Natural killer cell (primary cell): ENCODE measurements around the gene DSC2. TPM values are rescaled to one million over a fixed set of nuclear protein-coding genes. Genes with fewer than 3 reads are reported as not detected.

Source experiments
- ATAC-seq, 3 donors: fragments of 150-1000 bp in 2 of 3; fragments of 200-7000 bp in 1 of 3; cut with Tn5 transposase; 1 replicate in 1 of 3; 2 replicates in 2 of 3; pipeline ENCODE4 v1.10.0; 2021; ENCODE audit warnings: mild to moderate bottlenecking in 2 of 3, moderate library complexity in 2 of 3
- DNase-seq, 2 donors: peaks; one replicate each; pipeline versions ENCODE4 v3.0.0 to v3.0.0-alpha.2; 2013 to 2021; ENCODE audit warnings: mixed read lengths in 1 of 2
- H3K27ac ChIP-seq: one replicate; pipeline ENCODE4 v1.5.1; 2013; ENCODE audit warnings: mild to moderate bottlenecking, low read length
- H3K27me3 ChIP-seq: one replicate; pipeline ENCODE4 v1.6.1; 2013; ENCODE audit warnings: low read length; ENCODE audit not compliant: control insufficient read depth, insufficient read depth
- H3K36me3 ChIP-seq: one replicate; pipeline ENCODE4 v1.6.1; 2013; ENCODE audit warnings: low read length; ENCODE audit not compliant: control insufficient read depth, insufficient read depth
- H3K4me1 ChIP-seq: one replicate; pipeline ENCODE4 v1.6.1; 2013; ENCODE audit warnings: low read length; ENCODE audit not compliant: control insufficient read depth, insufficient read depth
- H3K4me3 ChIP-seq: one replicate; pipeline ENCODE4 v1.5.1; 2013; ENCODE audit warnings: low read length
- H3K9me3 ChIP-seq: one replicate; pipeline ENCODE4 v1.6.1; 2013; ENCODE audit warnings: low read length; ENCODE audit not compliant: control insufficient read depth, insufficient read depth
- H3K27ac Mint-ChIP-seq, 2 donors: one replicate each; pipeline ENCODE4 v1.8.0; 2022; ENCODE audit warnings: mild to moderate bottlenecking in 2 of 2, mixed read lengths in 2 of 2, moderate library complexity in 1 of 2
- H3K27me3 Mint-ChIP-seq, 2 donors: one replicate each; pipeline ENCODE4 v1.8.0; 2022; ENCODE audit warnings: low read depth in 2 of 2, mixed read lengths in 2 of 2
- H3K36me3 Mint-ChIP-seq: one replicate; pipeline ENCODE4 v1.8.0; 2022; ENCODE audit warnings: mixed read lengths
- H3K4me1 Mint-ChIP-seq, 2 donors: one replicate each; pipeline ENCODE4 v1.8.0; 2022; ENCODE audit warnings: mixed read lengths in 2 of 2
- H3K4me3 Mint-ChIP-seq: one replicate; pipeline ENCODE4 v1.8.0; 2022; ENCODE audit warnings: mild to moderate bottlenecking, moderate library complexity, mixed read lengths
- H3K9me3 Mint-ChIP-seq, 2 donors: one replicate each; pipeline ENCODE4 v1.8.0; 2022; ENCODE audit warnings: mixed read lengths in 2 of 2
- WGBS: methylation state at CpG from one replicate; pipeline ENCODE4 v1.1.7; 2013; ENCODE audit warnings: missing lambda C conversion rate; ENCODE audit not compliant: insufficient coverage; 5-methylcytosine and 5-hydroxymethylcytosine counted together
- intact Hi-C: fragments of 100-400 bp; cut with micrococcal nuclease; formaldehyde crosslinking; loops from one replicate; pipeline ENCODE4 v1.14.2; 2022
- total RNA-seq, 4 donors: library from RNA; stranded (reverse); fragments of 120-200 nt in 1 of 4; gene quantifications; one replicate each; pipeline versions ENCODE4 v1.2.3 to v1.2.4, GENCODE V29; 2013 to 2022
- TF ChIP-seq, protein P1 (sequence below): fragments of 200-600 bp; IDR thresholded peaks from one replicate; pipeline ENCODE4 v1.8.0; 2022; ENCODE audit warnings: antibody characterized with exemption

Gene DSC2
- total RNA-seq, 3 donors from 2014 or later (not counting 1 experiment from before 2014, with no cell fraction given): 0.32 to 0.40 TPM; not detected in 1

DNA sequence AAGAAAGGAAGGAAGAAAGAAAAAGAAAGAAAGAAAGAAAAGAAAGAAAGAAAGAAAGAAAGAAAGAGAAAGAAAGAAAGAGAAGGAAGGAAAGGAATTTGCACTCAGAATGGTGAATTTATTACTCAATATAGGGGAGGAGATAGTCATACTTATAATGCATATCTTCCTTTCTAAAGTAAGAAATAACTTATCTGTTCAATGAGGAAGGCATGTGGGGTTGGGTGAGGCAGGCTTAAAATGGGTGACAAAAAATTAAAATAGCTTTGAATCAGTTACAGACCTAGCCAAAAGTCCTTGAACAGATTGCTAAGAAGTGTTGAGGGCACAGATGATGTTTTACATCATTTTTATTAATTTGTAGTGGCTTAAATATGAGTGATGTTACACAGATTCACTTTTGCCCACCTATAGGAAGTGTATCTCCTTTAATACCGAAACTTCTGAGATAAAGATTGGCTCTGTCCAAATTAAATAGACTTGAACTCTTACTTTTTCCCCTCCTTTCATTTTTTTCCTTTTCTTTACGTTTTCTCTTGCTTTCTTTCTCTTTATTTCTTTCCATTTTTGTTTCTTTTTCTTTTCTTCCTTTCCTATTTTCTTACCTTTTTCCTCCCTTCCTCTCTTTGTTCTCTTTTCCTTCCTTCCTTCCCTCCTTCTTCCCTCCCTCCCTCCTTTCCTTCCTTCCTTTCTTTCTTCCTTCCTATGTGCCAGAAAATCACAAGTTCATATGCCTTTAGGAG lies 14.8 kb upstream of the DSC2 start:
- no peak for ATAC-seq
- peaks cover 11 to 22% of the 10 kb centered on the region in 2 donors for H3K9me3 Mint-ChIP-seq
- no peaks in the 10 kb centered on the region for H3K27me3 Mint-ChIP-seq
- H3K36me3 ChIP-seq: no peaks in the 10 kb centered on the region
- no peak overlapping the region for H3K4me3 ChIP-seq
- no peaks in the 10 kb centered on the region for H3K36me3 Mint-ChIP-seq
- DNase-seq: no peak
- WGBS: 82% methylated on average over 2 of the region's 2 CpGs
- H3K4me1 ChIP-seq: no peaks in the 10 kb centered on the region
- H3K9me3 ChIP-seq: no peaks in the 10 kb centered on the region
- no peak overlapping the region for H3K27ac Mint-ChIP-seq
- TF ChIP-seq, protein P1, sequence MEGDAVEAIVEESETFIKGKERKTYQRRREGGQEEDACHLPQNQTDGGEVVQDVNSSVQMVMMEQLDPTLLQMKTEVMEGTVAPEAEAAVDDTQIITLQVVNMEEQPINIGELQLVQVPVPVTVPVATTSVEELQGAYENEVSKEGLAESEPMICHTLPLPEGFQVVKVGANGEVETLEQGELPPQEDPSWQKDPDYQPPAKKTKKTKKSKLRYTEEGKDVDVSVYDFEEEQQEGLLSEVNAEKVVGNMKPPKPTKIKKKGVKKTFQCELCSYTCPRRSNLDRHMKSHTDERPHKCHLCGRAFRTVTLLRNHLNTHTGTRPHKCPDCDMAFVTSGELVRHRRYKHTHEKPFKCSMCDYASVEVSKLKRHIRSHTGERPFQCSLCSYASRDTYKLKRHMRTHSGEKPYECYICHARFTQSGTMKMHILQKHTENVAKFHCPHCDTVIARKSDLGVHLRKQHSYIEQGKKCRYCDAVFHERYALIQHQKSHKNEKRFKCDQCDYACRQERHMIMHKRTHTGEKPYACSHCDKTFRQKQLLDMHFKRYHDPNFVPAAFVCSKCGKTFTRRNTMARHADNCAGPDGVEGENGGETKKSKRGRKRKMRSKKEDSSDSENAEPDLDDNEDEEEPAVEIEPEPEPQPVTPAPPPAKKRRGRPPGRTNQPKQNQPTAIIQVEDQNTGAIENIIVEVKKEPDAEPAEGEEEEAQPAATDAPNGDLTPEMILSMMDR: no peak
- H3K4me3 Mint-ChIP-seq: no peak overlapping the region
- no peaks in the 10 kb centered on the region for H3K27me3 ChIP-seq
- intact Hi-C loops: no loop called here
- no peak overlapping the region for H3K27ac ChIP-seq
- no peaks in the 10 kb centered on the region for H3K4me1 Mint-ChIP-seq

DNA sequence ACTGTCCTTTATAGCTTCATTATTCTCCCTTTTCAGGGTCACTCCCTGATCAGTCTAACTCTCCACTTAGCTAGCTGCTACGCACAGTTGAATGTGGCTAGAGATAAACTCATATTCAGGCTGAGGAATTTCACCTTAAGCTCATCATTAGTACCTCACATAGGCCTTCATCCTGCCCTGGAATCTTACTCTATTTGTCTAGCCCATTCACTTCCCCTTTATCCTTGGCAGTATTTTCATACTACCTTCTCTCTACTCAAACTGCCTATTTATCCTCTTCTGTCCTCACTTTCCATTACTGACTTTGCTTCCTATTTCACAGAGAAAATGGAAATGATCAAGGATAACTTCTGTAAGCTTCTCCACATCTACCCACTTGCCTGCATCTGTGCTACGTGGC lies 10.6 kb upstream of the DSC2 start:
- Mint-ChIP-seq H3K4me1 (no peaks in the 10 kb centered on the region), H3K36me3 (no peaks in the 10 kb centered on the region), H3K4me3 (no peak overlapping the region), H3K27me3 (no peaks in the 10 kb centered on the region), H3K9me3 (peaks cover 8 to 11% of the 10 kb centered on the region in 2 donors), H3K27ac (no peak overlapping the region)
- H3K4me3 ChIP-seq: no peak overlapping the region
- H3K27me3 ChIP-seq: no peaks in the 10 kb centered on the region
- no peak for DNase-seq
- no peak for ATAC-seq
- 88% methylated on average over 2 of the region's 2 CpGs for WGBS
- H3K4me1 ChIP-seq: no peaks in the 10 kb centered on the region
- TF ChIP-seq, protein P1: no peak
- H3K27ac ChIP-seq: no peak overlapping the region
- H3K9me3 ChIP-seq: no peaks in the 10 kb centered on the region
- H3K36me3 ChIP-seq: no peaks in the 10 kb centered on the region
- intact Hi-C loops: no loop called here

DNA sequence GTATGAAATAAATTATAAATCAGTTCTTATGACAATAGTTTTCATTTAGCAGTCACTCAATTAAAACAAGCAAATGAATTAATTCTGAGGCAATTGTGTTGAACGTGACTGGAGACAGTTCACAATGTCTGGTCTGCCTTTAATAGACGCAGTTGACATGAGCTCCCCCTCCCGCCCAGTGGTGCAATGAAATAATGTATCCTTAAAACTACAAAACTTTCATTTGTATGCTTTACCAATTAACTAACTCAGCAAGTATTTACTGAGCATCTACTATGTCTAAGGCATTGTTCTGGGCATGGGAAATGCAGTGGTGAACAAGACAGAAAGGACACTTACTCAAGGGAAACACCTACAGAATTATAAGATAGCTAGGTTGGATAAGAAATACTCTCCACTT lies 3.5 kb upstream of the DSC2 start:
- 77% methylated on average over 3 of the region's 3 CpGs for WGBS
- TF ChIP-seq, protein P1: no peak
- Mint-ChIP-seq H3K9me3 (peaks cover 2% of the 10 kb centered on the region in 2 donors), H3K27me3 (peaks cover 8 to 16% of the 10 kb centered on the region in 2 donors), H3K4me1 (no peaks in the 10 kb centered on the region), H3K27ac (no peak overlapping the region), H3K4me3 (no peak overlapping the region), H3K36me3 (peaks cover 7% of the 10 kb centered on the region)
- DNase-seq: no peak
- no peak overlapping the region for H3K4me3 ChIP-seq
- H3K9me3 ChIP-seq: no peaks in the 10 kb centered on the region
- no peak for ATAC-seq
- intact Hi-C loops: loop anchor here (10.0 kb wide), 1 partner anchor 49 kb away; no protein-coding TSS in a partner anchor
- H3K27ac ChIP-seq: no peak overlapping the region
- no peaks in the 10 kb centered on the region for H3K4me1 ChIP-seq
- H3K36me3 ChIP-seq: no peaks in the 10 kb centered on the region
- peaks cover 6% of the 10 kb centered on the region for H3K27me3 ChIP-seq
